GM12878 (cell line): ENCODE data around the gene NEBL. TPM values are rescaled to one million over a fixed set of nuclear protein-coding genes. Genes with fewer than 3 reads are reported as not detected.

Source experiments
- ATAC-seq: fragments of 200-7000 bp; cut with Tn5 transposase; 3 replicates; pipeline ENCODE4 v1.9.1; 2020; ENCODE audit warnings: mild to moderate bottlenecking, moderate library complexity
- BruUV-seq: library from RNA; stranded (reverse); fragments of 400-500 nt; replicated peaks from 2 replicates; lab custom pipeline; 2021; lab: Mats Ljungman, UMichigan
- CTCF ChIA-PET: fragments of 300-600 bp; sonication (Branson Sonifier 250); formaldehyde crosslinking; extraction: SDS; loops from one replicate; lab custom pipeline; 2021; ENCODE audit warnings: inconsistent platforms; lab: Yijun Ruan, JAX
- POLR2A ChIA-PET: fragments of 350-600 bp; formaldehyde crosslinking; extraction: SDS; loops from one replicate; lab custom pipeline; 2021; ENCODE audit warnings: inconsistent platforms; lab: Charles Lee
- RAD21 ChIA-PET: fragments of 300-600 bp; sonication (Branson Sonifier 250); formaldehyde crosslinking; loops from one replicate; lab custom pipeline; 2023; ENCODE audit warnings: antibody characterized with exemption; ENCODE audit not compliant: unreplicated experiment; lab: Charles Lee
- SMC1A ChIA-PET: fragments of 300-600 bp; sonication (Branson Sonifier 250); formaldehyde crosslinking; loops from one replicate; lab custom pipeline; 2023; ENCODE audit not compliant: unreplicated experiment, uncharacterized antibody; lab: Charles Lee
- DNase-seq: peaks from one replicate; pipeline ENCODE4 v3.0.0-alpha.2; 2011; ENCODE audit warnings: low read depth, low spot score
- FAIRE-seq: peaks from 3 replicates; lab custom pipeline; 2011; peaks lifted over from hg19 to GRCh38; lab: Jason Lieb, UNC
- H2AFZ ChIP-seq: 2 replicates; pipeline ENCODE4 v1.6.0; 2011; ENCODE audit warnings: low read depth, low read length, control low read depth; ENCODE audit not compliant: control insufficient read depth
- H3K27ac ChIP-seq: 2 replicates; pipeline ENCODE4 v1.5.1; 2011; ENCODE audit warnings: control low read depth; ENCODE audit not compliant: control insufficient read depth, insufficient read depth
- H3K27me3 ChIP-seq, 2 experiments: replicated peaks in 1 of 2; 2 replicates each; pipeline versions ENCODE4 v1.6.0 to v1.6.1; 2011; ENCODE audit warnings: low read length in 1 of 2; ENCODE audit not compliant: control insufficient read depth in 2 of 2, insufficient read depth in 2 of 2
- H3K36me3 ChIP-seq, 2 experiments: 2 replicates each; pipeline ENCODE4 v1.5.1; 2011; ENCODE audit warnings: low read length in 1 of 2; ENCODE audit not compliant: control insufficient read depth in 2 of 2, insufficient read depth in 2 of 2
- H3K4me1 ChIP-seq: 2 replicates; pipeline ENCODE4 v1.6.1; 2011; ENCODE audit warnings: mild to moderate bottlenecking, low read length, moderate library complexity, mixed read lengths; ENCODE audit not compliant: control insufficient read depth, insufficient read depth
- H3K4me2 ChIP-seq: 2 replicates; pipeline ENCODE4 v1.6.0; 2011; ENCODE audit warnings: control low read depth; ENCODE audit not compliant: control insufficient read depth, insufficient read depth
- H3K4me3 ChIP-seq: fragments of 200-600 bp; sonication (generic); 2 replicates; pipeline ENCODE4 v1.5.1; 2016
- H3K79me2 ChIP-seq: 2 replicates; pipeline ENCODE4 v1.6.0; 2011; ENCODE audit warnings: low read length; ENCODE audit not compliant: control insufficient read depth, insufficient read depth
- H3K9ac ChIP-seq: 2 replicates; pipeline ENCODE4 v1.8.0; 2011; ENCODE audit warnings: low read length, control low read depth, mixed read lengths; ENCODE audit not compliant: control insufficient read depth, insufficient read depth
- H3K9me3 ChIP-seq: replicated peaks from 3 replicates; pipeline ENCODE4 v1.5.1; 2011; ENCODE audit warnings: mild to moderate bottlenecking, low read length; ENCODE audit not compliant: control insufficient read depth, insufficient read depth
- H4K20me1 ChIP-seq: 2 replicates; pipeline ENCODE4 v1.6.0; 2011; ENCODE audit not compliant: control insufficient read depth, insufficient read depth
- BRCA1 ChIP-seq: IDR thresholded peaks from 2 replicates; pipeline ENCODE4 v1.6.1; 2011; ENCODE audit warnings: low read depth, low read length, improper control_type of control experiment
- HCFC1 ChIP-seq: fragments of 150-350 bp; IDR thresholded peaks from 2 replicates; pipeline ENCODE4 v1.6.1; 2014; ENCODE audit warnings: low read length
- KDM1A ChIP-seq: fragments of 200-600 bp; sonication (generic); IDR thresholded peaks from 2 replicates; pipeline ENCODE4 v1.6.1; 2016; ENCODE audit warnings: borderline replicate concordance
- NFYB ChIP-seq: IDR thresholded peaks from 2 replicates; pipeline ENCODE4 v1.6.1; 2011; ENCODE audit warnings: low read depth, mild to moderate bottlenecking, low read length, improper control_type of control experiment, moderate library complexity; ENCODE audit not compliant: insufficient read depth
- WGBS: methylation state at CpG from one replicate; pipeline ENCODE4 v1.1.6; 2016; ENCODE audit warnings: low lambda C conversion rate; ENCODE audit not compliant: insufficient replicate concordance, insufficient coverage; ENCODE audit errors: missing lambda C conversion rate; 5-methylcytosine and 5-hydroxymethylcytosine counted together
- in situ Hi-C: fragments of 300-500 bp; cut with MboI; formaldehyde crosslinking; loops from 9 replicates; pipeline ENCODE4 v1.14.3; 2018; ENCODE audit warnings: mixed read lengths
- intact Hi-C: fragments of 100-400 bp; cut with micrococcal nuclease; formaldehyde crosslinking; loops from one replicate; pipeline ENCODE4 v1.14.2; 2022; ENCODE audit not compliant: unreplicated experiment
- polyA plus RNA-seq, 11 experiments: library from polyadenylated mRNA; depleted of rRNA in 4 of 11; unstranded in 6 of 11; stranded (reverse) in 5 of 11; fragments of >200 nt; fragmentation: Nextera tagmentation in 4 of 11; fragmentation: Illumina TruSeq in 1 of 11; extraction: Ambion mirVana in 4 of 11; extraction: Trizol in 1 of 11; gene quantifications; 1 replicate in 1 of 11; 2 replicates in 10 of 11; pipeline versions ENCODE4 v1.2.1 to v1.2.3, GENCODE V29; 2011 to 2016; ENCODE audit warnings: inconsistent platforms in 2 of 11, missing spikeins in 2 of 11, low read depth in 1 of 11
- total RNA-seq, 4 experiments: library from RNA; depleted of rRNA in 3 of 4; stranded (reverse); fragments of >200 nt in 3 of 4; fragmentation: Illumina TruSeq in 1 of 4; extraction: Trizol in 1 of 4; gene quantifications; 2 replicates each; pipeline versions ENCODE4 v1.2.1 to v1.2.3, GENCODE V29; 2013 to 2021
- TF ChIP-seq, protein P1 (sequence below), 3 experiments: IDR thresholded peaks in 2 of 3; conservative IDR thresholded peaks in 1 of 3; 2 replicates each; pipeline ENCODE4 v1.5.1; 2011; ENCODE audit warnings: low read depth in 3 of 3, low read length in 3 of 3, mild to moderate bottlenecking in 3 of 3, control low read depth in 2 of 3, moderate library complexity in 2 of 3, inconsistent platforms in 1 of 3, mixed read lengths in 1 of 3; ENCODE audit not compliant: control insufficient read depth in 2 of 3, insufficient read depth in 1 of 3; ENCODE audit errors: extremely low read depth in 1 of 3
- TF ChIP-seq, protein P2 (sequence below): fragments of 450-650 bp; IDR thresholded peaks from 2 replicates; pipeline ENCODE4 v1.6.1; 2018; ENCODE audit warnings: mild to moderate bottlenecking, low read depth, moderate library complexity; ENCODE audit not compliant: partially characterized antibody

Gene NEBL
- total and polyA plus RNA-seq, 10 of the 15 experiments (the other 5 are each of a cell fraction or from before 2014, with no cell fraction given): 0.04 to 0.56 (median 0.11) TPM; not detected in 6

DNA sequence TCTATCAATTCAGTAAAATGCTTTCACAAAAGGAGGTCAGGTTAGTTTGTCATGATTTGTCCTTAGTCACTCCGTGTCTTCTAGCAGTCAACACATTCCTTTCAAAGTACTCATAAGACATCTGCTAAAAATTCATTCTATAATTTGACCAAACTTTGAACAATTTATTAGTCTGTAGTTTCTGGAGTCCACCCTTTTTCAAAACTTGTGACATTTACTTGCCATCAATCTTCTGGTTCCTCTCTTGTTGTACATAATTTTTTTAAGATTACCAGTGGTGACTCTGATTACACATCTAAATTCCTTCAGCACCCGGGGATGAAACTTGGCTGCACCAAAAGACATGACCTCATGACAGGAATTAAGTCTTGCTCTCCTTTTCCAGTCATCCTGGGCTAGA lies 130.1 kb downstream of the NEBL start:
- 36% methylated on average over 2 of the region's 2 CpGs for WGBS
- Histone ChIP-seq H3K9me3 (no peaks in the 10 kb centered on the region), H3K36me3 (no peaks in the 10 kb centered on the region), H3K27me3 (no peaks in the 10 kb centered on the region), H3K4me1 (no peaks in the 10 kb centered on the region), H4K20me1 (no peaks in the 10 kb centered on the region), H2AFZ (no peak overlapping the region), H3K27ac (no peak overlapping the region), H3K9ac (no peak overlapping the region), H3K79me2 (no peaks in the 10 kb centered on the region), H3K4me2 (no peak overlapping the region), H3K4me3 (no peak overlapping the region)
- ChIA-PET CTCF (no interaction called here), SMC1A (no interaction called here), POLR2A (no interaction called here), RAD21 (no interaction called here)
- ATAC-seq (no peak), FAIRE-seq (no peak), DNase-seq (no peak)
- no TSS peak for BruUV-seq
- intact Hi-C loops: loop anchor here (10.0 kb wide), 1 partner anchor 952 kb away; the partner anchor contains the start of gene PLXDC2
- TF ChIP-seq NFYB (no peak), HCFC1 (no peak), KDM1A (no peak)
- TF ChIP-seq, protein P1, sequence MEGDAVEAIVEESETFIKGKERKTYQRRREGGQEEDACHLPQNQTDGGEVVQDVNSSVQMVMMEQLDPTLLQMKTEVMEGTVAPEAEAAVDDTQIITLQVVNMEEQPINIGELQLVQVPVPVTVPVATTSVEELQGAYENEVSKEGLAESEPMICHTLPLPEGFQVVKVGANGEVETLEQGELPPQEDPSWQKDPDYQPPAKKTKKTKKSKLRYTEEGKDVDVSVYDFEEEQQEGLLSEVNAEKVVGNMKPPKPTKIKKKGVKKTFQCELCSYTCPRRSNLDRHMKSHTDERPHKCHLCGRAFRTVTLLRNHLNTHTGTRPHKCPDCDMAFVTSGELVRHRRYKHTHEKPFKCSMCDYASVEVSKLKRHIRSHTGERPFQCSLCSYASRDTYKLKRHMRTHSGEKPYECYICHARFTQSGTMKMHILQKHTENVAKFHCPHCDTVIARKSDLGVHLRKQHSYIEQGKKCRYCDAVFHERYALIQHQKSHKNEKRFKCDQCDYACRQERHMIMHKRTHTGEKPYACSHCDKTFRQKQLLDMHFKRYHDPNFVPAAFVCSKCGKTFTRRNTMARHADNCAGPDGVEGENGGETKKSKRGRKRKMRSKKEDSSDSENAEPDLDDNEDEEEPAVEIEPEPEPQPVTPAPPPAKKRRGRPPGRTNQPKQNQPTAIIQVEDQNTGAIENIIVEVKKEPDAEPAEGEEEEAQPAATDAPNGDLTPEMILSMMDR (IDR thresholded peaks at IDR 0.05 in 2 of 3, conservative IDR thresholded peaks at IDR 0.05 in 1 of 3; ENCODE audit: control insufficient read depth in 2 of 3, extremely low read depth in 1 of 3, insufficient read depth in 1 of 3, low read depth in 3 of 3, low read length in 3 of 3): no peak
- in situ Hi-C loops: no loop called here

DNA sequence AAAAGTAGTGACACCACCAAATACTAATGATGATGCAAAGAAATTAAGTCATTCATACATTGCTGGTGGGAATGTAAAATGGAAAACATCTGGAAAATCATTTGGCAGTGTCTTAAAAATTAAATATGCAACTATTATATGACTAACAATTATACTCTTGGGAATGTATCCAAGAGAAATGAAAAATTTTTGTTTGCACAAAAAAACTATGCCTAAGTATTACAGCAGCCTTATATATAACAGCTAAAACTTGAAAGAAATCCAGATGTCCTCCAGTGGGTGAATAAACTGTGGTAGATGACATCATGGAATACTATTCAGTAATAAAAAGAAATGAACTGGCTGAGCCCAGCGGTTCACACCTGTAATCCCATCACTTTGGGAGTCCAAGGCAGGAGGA lies 132.0 kb downstream of the NEBL start:
- in situ Hi-C loops (no loop called here), intact Hi-C loops (loop anchor here (10.0 kb wide), 1 partner anchor 950 kb away; the partner anchor contains the start of gene PLXDC2)
- no TSS peak for BruUV-seq
- FAIRE-seq (no peak), DNase-seq (no peak), ATAC-seq (no peak)
- Histone ChIP-seq H3K27ac (no peak overlapping the region), H3K4me3 (no peak overlapping the region), H3K27me3 (no peaks in the 10 kb centered on the region), H3K36me3 (no peaks in the 10 kb centered on the region), H3K79me2 (no peaks in the 10 kb centered on the region), H3K9me3 (no peaks in the 10 kb centered on the region), H4K20me1 (no peaks in the 10 kb centered on the region), H3K4me2 (no peak overlapping the region), H3K9ac (no peak overlapping the region), H2AFZ (no peak overlapping the region), H3K4me1 (no peaks in the 10 kb centered on the region)
- ChIA-PET POLR2A (no interaction called here), SMC1A (interaction anchor here (0.6 kb wide), 1 partner anchor 66 kb away, joined by 3 read pairs; no protein-coding TSS in a partner anchor), CTCF (no interaction called here), RAD21 (no interaction called here)
- WGBS: 11% methylated on average over 1 of the region's 1 CpG
- no peak for TF ChIP-seq BRCA1
- TF ChIP-seq, protein P2, sequence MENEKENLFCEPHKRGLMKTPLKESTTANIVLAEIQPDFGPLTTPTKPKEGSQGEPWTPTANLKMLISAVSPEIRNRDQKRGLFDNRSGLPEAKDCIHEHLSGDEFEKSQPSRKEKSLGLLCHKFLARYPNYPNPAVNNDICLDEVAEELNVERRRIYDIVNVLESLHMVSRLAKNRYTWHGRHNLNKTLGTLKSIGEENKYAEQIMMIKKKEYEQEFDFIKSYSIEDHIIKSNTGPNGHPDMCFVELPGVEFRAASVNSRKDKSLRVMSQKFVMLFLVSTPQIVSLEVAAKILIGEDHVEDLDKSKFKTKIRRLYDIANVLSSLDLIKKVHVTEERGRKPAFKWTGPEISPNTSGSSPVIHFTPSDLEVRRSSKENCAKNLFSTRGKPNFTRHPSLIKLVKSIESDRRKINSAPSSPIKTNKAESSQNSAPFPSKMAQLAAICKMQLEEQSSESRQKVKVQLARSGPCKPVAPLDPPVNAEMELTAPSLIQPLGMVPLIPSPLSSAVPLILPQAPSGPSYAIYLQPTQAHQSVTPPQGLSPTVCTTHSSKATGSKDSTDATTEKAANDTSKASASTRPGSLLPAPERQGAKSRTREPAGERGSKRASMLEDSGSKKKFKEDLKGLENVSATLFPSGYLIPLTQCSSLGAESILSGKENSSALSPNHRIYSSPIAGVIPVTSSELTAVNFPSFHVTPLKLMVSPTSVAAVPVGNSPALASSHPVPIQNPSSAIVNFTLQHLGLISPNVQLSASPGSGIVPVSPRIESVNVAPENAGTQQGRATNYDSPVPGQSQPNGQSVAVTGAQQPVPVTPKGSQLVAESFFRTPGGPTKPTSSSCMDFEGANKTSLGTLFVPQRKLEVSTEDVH: no peak
